C4-2B (cell line): Measurements from ENCODE around the gene GOLIM4.

Source experiments
- ZFX ChIP-seq: fragments of 450-650 bp; IDR thresholded peaks from 2 replicates; pipeline ENCODE4 v1.6.1; 2017
- TF ChIP-seq, protein P1 (sequence below): fragments of 450-650 bp; conservative IDR thresholded peaks from 2 replicates; pipeline ENCODE4 v1.5.1; 2017; ENCODE audit warnings: mild to moderate bottlenecking

DNA sequence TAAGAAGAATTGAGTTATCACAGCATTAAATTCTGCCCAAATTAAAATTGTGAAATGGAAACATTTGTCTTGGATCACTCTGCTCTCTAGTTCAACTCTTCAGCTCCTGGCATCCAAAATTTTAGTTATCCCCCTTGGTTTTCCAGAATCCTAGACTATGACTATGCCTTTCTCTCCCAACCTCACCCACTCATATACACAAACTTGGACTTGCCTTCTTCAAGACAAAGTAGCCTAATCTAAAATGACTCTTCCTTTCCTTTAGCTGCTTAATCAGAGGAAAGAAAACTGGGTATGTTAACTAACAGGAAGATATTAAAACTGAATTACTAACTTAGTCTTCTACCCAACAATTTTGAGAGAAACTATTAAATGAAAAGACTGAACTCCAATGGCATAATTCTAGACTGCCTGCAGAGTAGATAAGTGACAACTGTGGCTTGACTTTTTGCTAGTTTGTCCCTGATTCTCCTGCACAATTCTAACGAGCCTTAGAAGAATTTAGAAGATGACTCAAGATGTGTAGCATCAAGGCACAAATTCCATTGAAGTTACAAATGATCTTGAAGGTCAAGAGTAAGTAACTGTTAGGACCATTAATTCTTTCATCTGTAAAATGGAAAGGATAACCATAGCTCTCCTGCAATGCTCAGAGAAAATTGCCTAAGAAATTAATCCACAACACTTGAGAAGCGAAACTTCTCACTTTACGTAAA lies 5.2 kb upstream of the GOLIM4 start:
- TF ChIP-seq, protein P1, sequence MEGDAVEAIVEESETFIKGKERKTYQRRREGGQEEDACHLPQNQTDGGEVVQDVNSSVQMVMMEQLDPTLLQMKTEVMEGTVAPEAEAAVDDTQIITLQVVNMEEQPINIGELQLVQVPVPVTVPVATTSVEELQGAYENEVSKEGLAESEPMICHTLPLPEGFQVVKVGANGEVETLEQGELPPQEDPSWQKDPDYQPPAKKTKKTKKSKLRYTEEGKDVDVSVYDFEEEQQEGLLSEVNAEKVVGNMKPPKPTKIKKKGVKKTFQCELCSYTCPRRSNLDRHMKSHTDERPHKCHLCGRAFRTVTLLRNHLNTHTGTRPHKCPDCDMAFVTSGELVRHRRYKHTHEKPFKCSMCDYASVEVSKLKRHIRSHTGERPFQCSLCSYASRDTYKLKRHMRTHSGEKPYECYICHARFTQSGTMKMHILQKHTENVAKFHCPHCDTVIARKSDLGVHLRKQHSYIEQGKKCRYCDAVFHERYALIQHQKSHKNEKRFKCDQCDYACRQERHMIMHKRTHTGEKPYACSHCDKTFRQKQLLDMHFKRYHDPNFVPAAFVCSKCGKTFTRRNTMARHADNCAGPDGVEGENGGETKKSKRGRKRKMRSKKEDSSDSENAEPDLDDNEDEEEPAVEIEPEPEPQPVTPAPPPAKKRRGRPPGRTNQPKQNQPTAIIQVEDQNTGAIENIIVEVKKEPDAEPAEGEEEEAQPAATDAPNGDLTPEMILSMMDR: no peak
- no peak for TF ChIP-seq ZFX
